ES-I3 (cell line): ENCODE measurements around the gene COL9A3.

Source experiments
- H3K36me3 ChIP-seq: 2 replicates; pipeline ENCODE4 v1.6.1; 2013; ENCODE audit warnings: mild to moderate bottlenecking, low read length, control low read depth, moderate library complexity; ENCODE audit not compliant: insufficient read depth
- H3K4me1 ChIP-seq: 2 replicates; pipeline ENCODE4 v1.6.1; 2013; ENCODE audit warnings: mild to moderate bottlenecking, control low read depth, low read length; ENCODE audit not compliant: insufficient read depth
- H3K9ac ChIP-seq: 2 replicates; pipeline ENCODE4 v1.6.1; 2013; ENCODE audit warnings: low read depth, mild to moderate bottlenecking, low read length, moderate library complexity
- H3K9me3 ChIP-seq: 2 replicates; pipeline ENCODE4 v1.6.1; 2013; ENCODE audit warnings: mild to moderate bottlenecking, low read length, moderate library complexity; ENCODE audit not compliant: control insufficient read depth, insufficient read depth

Gene COL9A3

DNA sequence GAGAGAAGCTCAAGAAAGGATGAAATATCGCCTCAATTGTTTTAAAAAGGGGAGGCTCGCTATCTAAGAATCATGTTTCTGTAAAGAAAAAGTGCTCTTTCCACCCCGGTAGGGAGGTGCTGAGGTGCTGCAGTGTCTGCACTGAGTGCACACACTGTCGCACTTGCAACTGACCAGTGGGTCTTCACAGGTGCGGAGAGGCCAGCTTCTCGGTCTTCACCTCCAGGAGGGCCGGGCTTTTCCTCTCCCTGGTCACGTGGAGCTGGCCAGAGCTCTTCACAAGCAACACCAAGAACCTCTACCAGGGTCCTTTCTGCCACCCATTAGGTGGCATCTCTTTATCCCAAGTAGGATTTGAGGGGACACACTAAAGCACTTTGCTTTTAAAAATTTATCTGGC lies 72.6 kb downstream of the COL9A3 start:
- Histone ChIP-seq H3K9ac (no peak overlapping the region), H3K4me1 (peaks cover 4% of the 10 kb centered on the region; the same call in 1 of the 2 replicates), H3K36me3 (peaks cover 41% of the 10 kb centered on the region), H3K9me3 (no peaks in the 10 kb centered on the region)

DNA sequence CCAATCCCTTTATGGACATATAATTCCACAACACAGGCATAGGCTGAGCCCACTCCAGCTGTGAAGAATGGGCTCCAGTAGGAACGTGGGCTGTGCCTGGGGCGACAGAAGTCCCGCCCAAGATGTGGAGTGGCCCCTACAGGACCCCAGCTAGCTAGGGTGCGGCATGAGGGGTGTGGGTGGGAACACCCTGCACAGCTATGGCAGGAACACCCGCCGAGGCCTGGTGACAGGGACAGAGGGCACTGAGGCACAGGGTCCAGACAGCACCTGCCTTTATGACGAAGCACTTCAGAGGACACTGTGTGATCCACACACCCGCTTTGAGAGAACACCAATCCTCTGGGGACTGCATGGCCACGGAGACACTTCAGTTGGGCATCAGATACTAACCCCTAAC lies 73.0 kb downstream of the COL9A3 start:
- Histone ChIP-seq H3K9me3 (no peaks in the 10 kb centered on the region), H3K4me1 (no peaks in the 10 kb centered on the region), H3K36me3 (peaks cover 46% of the 10 kb centered on the region), H3K9ac (no peak overlapping the region)

DNA sequence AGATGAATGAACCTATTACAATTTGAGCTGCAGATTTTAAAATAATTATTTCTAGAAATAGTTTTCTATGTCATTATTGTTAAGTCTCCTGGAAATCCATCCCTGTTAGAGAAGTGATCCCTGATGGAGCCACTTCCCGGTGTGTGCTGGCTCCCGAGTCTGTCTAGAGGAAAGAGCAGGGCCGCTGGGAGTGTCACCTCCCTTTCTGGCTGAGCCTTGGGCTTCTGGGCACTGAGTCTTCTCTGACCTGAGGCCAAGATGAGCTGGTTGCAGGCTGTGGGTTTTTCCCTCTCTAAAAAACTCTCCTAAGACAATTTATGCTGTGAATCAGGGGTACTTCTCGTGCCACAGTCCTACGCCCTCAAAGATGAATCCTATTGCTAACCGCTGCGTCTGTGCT lies 73.6 kb downstream of the COL9A3 start:
- Histone ChIP-seq H3K36me3 (peaks cover 48% of the 10 kb centered on the region), H3K9ac (no peak overlapping the region), H3K9me3 (no peaks in the 10 kb centered on the region), H3K4me1 (no peaks in the 10 kb centered on the region)
